CD4-positive, alpha-beta T cell treated with Interleukin-4 for 1 hour (primary cell): ENCODE results near the gene WDR48.

Source experiments
- DNase-seq, 2 donors: peaks; one replicate each; pipeline ENCODE4 v3.0.0-alpha.2; 2020 to 2022

WDR48 gene

GRCh38 chr3:39103791-39104552 is 52.2 kb downstream of the WDR48 start:
- no peak for DNase-seq

DNA sequence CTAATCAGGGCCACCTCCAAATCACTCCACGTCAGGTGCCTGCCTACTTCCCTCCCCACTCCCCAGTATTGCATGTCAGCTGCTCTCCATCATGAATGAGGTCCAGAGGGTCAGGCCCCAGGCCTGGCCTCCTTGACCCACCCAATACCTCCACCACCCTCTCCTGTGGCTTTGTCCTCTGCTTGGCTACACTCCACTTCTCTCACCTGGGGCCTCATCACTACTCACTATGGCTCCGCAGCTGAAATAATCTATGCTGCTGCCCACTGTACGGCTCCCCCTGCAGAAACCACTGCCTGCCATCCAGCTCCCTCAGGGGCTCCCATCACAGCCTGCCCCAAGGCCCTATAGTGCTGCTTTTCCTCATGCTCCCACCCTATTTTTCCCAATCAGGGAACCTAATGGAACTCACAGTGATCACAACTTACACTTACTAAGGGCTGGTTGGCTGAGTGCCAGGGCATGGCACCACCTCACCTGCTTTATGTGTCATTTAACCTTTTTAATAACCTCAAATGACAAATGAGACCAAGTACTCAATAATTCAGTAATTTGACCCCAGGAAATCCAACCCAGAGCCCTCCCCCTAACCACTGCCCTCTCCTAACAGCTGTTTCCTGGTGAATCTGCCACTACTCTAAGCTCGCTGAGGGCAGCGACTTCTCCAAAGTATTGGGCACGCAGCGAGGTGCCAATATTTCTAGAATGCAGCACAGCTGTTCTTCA is 53.3 kb downstream of the WDR48 start:
- DNase-seq = no peak

- DNase-seq = no peak
These were observed 53.9 kb downstream of the WDR48 start for GRCh38 chr3:39105687-39106063.

DNA sequence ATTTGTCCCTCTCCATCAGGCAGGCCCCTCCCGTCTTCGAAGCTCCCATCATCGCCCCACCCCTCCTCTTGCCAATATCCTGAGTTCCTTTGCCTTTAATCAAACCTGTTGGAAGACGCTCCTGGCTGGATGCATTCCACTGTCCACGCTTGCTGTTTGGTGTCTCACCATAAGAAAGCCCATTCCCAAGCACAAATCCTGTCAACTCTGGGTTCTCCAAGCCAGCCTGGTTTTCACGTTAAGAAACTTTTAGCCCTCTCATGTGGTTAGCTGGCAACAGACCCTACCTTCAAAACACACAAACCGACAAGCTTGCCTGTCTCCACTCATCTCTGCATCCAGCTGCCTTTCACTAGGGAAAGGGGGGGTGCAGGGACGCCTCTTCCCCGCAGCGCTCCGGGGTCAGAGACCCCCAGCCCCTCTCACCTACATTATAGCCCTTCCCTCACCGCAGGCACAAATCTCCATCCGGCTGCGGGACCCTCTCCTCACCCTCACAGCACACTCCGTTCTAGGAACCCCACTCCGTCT is 54.5 kb downstream of the WDR48 start:
- DNase-seq = no peak

DNA sequence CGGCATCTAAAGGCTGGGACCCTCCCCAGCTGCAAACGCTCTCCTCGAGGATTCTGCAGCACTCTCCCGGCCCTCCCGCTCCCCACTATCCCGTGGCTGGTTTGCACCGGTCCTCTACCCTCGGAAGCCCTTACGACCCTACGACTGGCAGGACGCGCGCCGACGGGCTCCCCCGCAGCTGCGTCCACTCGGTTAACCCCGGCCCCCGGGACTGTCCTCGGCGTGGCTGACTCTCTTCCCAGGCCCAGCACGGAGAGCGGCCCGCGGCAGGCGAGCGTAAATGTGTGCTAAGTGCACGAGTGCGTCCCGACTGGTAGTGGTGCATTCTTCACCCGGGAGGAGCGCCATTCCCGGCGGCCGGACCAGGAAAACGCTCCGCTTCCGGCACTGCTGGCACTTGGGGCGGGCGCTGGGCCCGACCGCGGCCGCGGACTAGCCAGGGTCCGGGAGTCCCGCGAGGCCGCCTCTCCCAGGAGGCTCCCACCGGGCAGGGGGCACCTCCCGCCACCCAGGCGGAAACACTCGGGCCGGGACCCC is 55.1 kb downstream of the WDR48 start:
- peak in 1 of 2 donors; percentile 12 for DNase-seq

DNA sequence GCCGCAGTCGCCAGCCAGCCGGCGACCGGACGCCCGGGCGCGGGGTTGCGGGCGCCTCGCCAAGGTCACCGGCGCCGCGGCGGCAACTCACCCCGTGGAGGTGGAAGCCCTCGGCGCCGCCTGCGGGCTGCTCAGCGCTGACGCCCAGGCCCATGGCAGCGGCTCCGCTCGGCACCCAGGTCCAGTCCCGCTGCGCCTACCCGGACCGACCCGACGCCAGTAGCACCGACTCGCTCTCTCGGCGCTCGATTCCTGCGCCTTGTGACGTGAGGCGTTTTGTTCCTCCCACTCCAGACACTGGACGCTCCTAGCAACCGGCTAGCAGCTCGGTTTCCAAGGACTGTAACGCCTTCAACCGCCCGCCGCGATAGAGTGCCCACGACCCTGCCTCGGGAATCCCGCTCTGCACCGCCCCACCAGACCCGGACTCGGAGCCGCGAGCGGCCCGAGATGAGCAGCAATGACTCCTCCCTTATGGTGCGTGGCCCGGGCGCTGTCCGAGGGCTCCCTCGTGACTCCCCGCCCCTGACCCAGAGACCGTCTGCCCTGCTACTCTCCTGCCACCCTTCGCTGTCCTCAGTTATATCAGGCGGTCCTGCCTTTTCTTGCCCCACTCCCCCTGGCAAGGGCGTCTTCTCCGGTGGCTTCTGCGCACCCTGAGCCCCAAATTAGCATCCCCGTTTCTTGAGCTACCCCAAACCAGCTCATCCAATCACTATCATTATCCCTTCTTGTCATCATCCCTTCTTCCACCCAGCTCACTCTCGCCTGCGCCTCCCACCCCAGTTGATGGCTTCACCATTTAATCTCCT is 55.8 kb downstream of the WDR48 start, which contains the start of the genes GORASP1 and TTC21A:
TSS of gene GORASP1 (minus strand) at position 240 of the 812 bp plus-strand sequence. CDS start at position 154, 86 bp downstream.
TSS of gene TTC21A (plus strand) at position 293 of the 812 bp plus-strand sequence. CDS start at position 451, 158 bp downstream.
- peak; percentile 76 to 86 for DNase-seq

DNA sequence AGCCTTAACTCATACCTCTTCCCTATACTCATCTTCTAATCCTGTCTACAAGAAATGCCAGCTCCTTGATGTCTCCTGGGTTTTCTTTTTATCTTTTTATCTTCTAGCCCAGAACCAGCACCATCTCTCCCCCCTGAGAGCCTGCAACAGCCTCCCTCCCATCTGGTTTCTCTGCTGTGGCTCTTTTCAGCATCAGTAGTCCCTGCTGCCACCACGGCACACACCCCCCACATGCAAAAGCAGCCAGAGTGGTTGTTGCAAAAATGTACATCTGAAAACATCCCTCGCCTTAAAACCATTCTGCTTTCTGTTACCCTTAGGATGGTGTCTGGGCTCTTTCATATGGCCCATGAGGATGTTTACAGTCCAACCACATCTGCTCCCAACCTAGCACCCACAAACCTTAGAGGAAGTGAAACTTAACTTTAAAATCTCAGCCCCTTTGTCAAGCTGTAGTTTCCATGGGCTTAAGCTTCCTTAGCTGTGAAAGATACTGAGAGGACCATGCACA is 56.4 kb downstream of the WDR48 start:
- DNase-seq = peak; percentile 49 to 59

DNA sequence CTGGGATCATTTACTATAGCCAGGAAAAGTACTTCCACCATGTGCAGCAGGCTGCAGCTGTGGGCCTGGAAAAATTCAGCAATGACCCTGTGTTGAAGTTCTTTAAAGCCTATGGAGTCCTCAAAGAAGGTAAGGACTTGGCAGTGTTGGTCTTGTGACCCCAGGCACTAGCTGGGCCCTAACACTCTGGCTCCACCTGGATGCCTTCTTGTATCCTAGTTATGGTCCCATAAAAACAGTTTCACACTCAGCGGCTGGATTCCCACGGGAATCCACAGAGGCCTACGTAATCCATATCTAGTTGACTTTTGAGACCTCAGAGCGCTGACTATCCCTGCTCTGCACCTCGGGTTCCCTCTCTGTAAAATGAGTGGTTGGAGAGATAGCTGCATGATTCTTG is 57.3 kb downstream of the WDR48 start:
- DNase-seq = no peak

- DNase-seq = no peak
These were observed 58.3 kb downstream of the WDR48 start for GRCh38 chr3:39110041-39110639.

- DNase-seq = no peak
These were observed 60.3 kb downstream of the WDR48 start for GRCh38 chr3:39112113-39112512.

DNA sequence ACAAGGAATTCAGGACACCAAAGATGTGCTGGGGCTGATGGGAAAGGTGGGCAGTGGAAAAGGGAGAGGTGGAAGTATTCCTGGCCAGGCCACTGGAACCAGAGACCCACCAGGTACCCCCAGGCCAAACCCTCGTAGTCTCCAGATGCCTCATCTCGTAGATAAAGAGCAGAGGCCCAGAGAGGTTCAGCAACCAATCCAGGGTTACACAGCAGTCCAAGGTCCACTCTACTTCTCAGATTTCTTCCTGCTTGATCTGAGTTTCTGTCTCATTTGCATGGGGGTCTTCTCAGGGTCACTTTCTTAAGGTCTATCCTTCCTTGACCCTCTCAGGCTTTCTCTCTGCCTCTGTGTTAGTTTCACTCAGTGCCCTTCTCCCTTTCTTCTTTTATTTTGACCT is 60.7 kb downstream of the WDR48 start:
- DNase-seq = no peak

DNA sequence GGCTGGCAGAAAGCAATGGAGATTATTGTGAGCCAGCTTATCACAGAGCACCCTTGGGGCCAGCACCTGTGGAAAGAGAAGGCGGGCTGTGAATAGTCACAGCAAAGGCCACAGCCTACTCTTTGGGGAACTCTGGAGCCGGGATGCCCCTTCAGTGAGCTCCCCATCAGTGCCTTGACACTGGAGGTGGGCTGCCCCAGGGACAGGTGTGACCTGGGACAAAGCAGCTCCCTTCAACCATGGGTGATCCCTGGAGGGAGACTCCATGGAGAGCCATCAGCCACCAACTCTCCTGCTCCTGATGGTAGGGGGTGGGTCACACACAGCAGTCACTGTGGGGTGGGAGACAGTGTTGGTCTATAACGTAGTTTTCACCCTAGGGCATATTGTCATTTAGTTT is 61.5 kb downstream of the WDR48 start:
- no peak for DNase-seq

GRCh38 chr3:39114456-39114855 is 62.6 kb downstream of the WDR48 start:
- no peak for DNase-seq

- no peak for DNase-seq
These were observed 64.1 kb downstream of the WDR48 start for GRCh38 chr3:39115870-39116269.

GRCh38 chr3:39118079-39118478 is 66.3 kb downstream of the WDR48 start:
- no peak for DNase-seq

DNA sequence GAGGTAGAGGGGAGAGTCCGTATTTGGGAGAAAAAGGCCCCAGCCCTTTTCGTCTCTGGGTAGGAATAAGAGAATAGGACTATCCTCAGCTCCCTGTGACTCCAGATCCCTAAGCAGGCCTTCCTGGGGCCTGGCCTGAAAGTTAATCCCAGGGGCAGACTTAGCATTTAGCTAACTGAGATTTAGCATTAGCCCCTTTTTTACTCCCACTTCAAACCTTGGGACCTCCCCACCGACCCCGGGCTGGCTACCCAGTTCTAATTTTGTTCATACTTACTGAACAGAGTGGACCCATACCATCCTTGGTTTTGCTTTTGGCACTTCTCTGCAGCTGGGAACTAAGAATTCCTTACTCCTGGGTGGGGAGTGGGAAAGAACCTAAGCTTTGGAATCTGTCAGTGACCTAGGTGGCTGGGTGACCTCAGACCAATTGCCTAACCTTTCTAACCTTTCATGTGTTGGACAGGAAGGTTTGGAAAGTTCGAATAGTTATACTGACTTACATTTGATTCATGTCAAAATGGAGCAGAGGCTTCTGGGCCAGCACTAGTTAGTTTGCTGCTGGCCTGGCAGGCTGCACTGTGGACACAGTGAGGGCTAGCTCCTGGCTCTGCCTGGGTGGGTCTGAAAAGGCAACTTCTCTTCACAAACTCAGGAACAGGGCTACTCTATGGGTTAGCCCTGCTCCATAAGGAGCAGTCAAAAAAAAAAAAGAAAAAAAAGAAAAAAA is 67.3 kb downstream of the WDR48 start:
- no peak for DNase-seq

DNA sequence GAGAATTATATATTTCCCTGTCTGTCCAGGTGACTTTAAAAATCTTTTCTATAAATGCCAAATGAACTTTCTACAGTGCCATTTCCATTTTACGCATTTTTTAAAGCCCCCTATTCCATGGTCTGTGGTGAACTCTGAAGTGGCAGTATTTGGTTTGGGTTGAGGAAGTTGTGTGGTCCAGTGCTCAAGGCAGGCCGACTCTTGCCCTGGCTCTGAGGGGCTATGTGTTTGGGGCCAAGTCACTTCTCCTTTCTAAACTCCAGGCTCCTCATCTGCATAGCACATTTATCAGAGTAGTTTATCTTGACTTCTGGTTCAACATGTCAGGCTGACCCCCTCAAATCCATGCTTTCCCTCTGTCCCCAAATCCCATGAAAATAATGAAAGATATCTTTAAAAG is 69.8 kb downstream of the WDR48 start:
- DNase-seq = no peak

GRCh38 chr3:39122813-39123212 is 71.0 kb downstream of the WDR48 start:
- no peak for DNase-seq

DNA sequence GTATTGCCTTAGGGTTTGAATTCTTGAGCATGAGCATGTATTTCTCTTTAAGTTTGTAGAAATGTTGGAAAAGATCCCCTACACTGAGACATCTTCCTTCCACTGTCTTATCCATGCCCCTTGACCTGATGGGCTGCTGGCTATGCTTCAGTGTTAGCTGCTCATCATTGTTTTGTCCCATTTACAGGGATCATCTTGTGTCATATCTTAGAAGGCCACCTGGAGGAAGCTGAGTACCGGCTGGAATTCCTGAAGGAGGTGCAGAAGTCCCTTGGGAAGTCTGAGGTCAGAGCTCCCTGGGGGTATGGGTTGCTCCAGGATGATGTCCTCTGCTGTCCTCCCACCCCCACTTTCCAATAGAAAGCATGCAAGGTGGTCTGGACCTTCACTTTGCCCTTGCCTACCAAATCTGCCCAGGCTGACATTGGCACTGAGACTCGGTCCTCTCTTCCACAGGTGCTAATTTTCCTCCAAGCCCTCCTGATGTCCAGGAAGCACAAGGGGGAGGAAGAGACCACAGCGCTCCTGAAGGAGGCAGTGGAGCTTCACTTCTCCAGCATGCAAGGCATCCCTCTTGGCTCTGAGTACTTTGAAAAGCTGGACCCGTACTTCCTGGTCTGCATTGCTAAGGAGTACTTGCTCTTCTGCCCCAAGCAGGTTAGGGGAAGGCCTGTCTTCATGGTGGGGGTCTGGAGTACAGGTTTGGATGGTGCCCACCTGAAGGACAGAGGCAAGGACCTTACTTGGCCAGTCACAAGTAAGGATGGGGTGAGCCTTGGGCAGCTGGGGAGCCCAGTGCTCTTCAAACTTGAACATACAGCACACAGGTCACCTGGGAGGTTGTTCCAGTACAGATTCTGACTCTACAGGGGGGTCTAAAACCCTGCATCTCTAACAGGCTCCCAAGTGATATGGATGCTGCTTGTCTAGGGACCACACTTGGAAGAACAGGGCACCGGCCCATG is 73.3 kb downstream of the WDR48 start:
- no peak for DNase-seq

GRCh38 chr3:39125841-39126500 is 74.2 kb downstream of the WDR48 start:
- no peak for DNase-seq
